Epithelial cell of esophagus (primary cell): ENCODE data around the gene ZFTA.

Experiments
- DNase-seq: peaks from one replicate; pipeline ENCODE4 v3.0.0; 2010; ENCODE audit warnings: low read depth
- H3K4me3 ChIP-seq: 2 replicates; pipeline ENCODE4 v1.5.1; 2011; ENCODE audit warnings: mild to moderate bottlenecking, low read length, control low read depth
- TF ChIP-seq, protein P1 (sequence below): IDR thresholded peaks from 2 replicates; pipeline ENCODE4 v1.5.1; 2011; ENCODE audit warnings: low read depth, mild to moderate bottlenecking, low read length, control low read depth, inconsistent platforms; ENCODE audit not compliant: insufficient read depth; ENCODE audit errors: missing control alignments

ZFTA gene

DNA sequence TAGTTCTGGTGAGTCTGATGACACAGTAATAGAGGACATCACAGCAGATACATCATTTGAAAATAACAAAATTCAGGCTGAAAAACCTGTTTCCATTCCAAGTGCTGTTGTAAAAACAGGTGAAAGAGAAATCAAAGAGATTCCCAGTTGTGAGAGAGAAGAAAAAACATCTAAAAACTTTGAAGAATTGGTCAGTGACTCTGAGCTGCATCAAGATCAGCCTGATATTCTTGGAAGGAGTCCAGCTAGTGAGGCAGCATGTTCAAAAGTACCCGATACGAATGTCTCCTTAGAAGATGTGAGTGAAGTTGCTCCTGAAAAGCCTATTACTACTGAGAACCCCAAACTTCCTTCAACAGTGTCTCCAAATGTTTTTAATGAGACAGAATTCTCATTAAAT lies 48.6 kb downstream of the ZFTA start:
- DNase-seq, result no peak
- H3K4me3 ChIP-seq, result no peak overlapping the region
- TF ChIP-seq, protein P1, sequence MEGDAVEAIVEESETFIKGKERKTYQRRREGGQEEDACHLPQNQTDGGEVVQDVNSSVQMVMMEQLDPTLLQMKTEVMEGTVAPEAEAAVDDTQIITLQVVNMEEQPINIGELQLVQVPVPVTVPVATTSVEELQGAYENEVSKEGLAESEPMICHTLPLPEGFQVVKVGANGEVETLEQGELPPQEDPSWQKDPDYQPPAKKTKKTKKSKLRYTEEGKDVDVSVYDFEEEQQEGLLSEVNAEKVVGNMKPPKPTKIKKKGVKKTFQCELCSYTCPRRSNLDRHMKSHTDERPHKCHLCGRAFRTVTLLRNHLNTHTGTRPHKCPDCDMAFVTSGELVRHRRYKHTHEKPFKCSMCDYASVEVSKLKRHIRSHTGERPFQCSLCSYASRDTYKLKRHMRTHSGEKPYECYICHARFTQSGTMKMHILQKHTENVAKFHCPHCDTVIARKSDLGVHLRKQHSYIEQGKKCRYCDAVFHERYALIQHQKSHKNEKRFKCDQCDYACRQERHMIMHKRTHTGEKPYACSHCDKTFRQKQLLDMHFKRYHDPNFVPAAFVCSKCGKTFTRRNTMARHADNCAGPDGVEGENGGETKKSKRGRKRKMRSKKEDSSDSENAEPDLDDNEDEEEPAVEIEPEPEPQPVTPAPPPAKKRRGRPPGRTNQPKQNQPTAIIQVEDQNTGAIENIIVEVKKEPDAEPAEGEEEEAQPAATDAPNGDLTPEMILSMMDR, result no peak

- TF ChIP-seq, protein P1, result no peak
- H3K4me3 ChIP-seq, result no peak overlapping the region
- DNase-seq, result no peak
Observed at GRCh38 chr11:63719001-63719400, 49.6 kb downstream of the ZFTA start.
